HepG2 (cell line): ENCODE measurements around the gene GGPS1. TPM values are rescaled to one million over a fixed set of nuclear protein-coding genes. Genes with fewer than 3 reads are reported as not detected.
"Not testable (repeated sequence)": the region's sequence is repeated elsewhere in the genome, so short reads cannot be mapped to it uniquely, and the experiment has no call there.

Experiments used
- ATAC-seq: fragments of 200-7000 bp; cut with Tn5 transposase; 3 replicates; pipeline ENCODE4 v1.9.1; 2020; ENCODE audit warnings: mild to moderate bottlenecking, moderate library complexity
- BruUV-seq: library from RNA; stranded (reverse); fragments of 400-500 nt; replicated peaks from 2 replicates; lab custom pipeline; 2021; lab: Mats Ljungman, UMichigan
- CTCF ChIA-PET: fragments of 300-600 bp; formaldehyde crosslinking; extraction: SDS; loops from one replicate; lab custom pipeline; 2021; ENCODE audit warnings: low total read pairs, inconsistent platforms, low intra/inter-chr PET ratio; lab: Yijun Ruan, JAX
- POLR2A ChIA-PET: fragments of 350-600 bp; sonication (Branson Sonifier 250); formaldehyde crosslinking; loops from one replicate; lab custom pipeline; 2020; ENCODE audit warnings: antibody characterized with exemption, inconsistent platforms; lab: Yijun Ruan, JAX
- DNase-seq: peaks from one replicate; pipeline ENCODE4 v3.0.0-alpha.2; 2015; ENCODE audit warnings: low spot score
- FAIRE-seq: peaks from 3 replicates; lab custom pipeline; 2011; peaks lifted over from hg19 to GRCh38; lab: Jason Lieb, UNC
- H2AFZ ChIP-seq: one replicate; pipeline ENCODE4 v1.6.1; 2011; ENCODE audit warnings: low read length, inconsistent platforms
- H3K27ac ChIP-seq: fragments of 300-600 bp; 3 replicates; pipeline ENCODE4 v1.8.0; 2011; ENCODE audit warnings: mixed run types, mild to moderate bottlenecking, mixed read lengths, low read length, inconsistent platforms; ENCODE audit not compliant: insufficient read depth; ENCODE audit errors: extremely low read length
- H3K27me3 ChIP-seq, 2 experiments: fragments of 200-600 bp in 1 of 2; 2 replicates in 1 of 2; 3 replicates in 1 of 2; pipeline versions ENCODE4 v1.6.0 to v1.8.0; 2011; ENCODE audit warnings: low read length in 2 of 2, mild to moderate bottlenecking in 2 of 2, moderate library complexity in 2 of 2, inconsistent platforms in 1 of 2; ENCODE audit not compliant: insufficient read depth in 2 of 2, control insufficient read depth in 1 of 2
- H3K36me3 ChIP-seq, 2 experiments: fragments of 200-600 bp in 1 of 2; replicated peaks in 1 of 2; 2 replicates in 1 of 2; 3 replicates in 1 of 2; pipeline versions ENCODE4 v1.5.1 to v1.8.0; 2011; ENCODE audit warnings: low read length in 2 of 2, inconsistent platforms in 1 of 2; ENCODE audit not compliant: insufficient read depth in 2 of 2, control insufficient read depth in 1 of 2
- H3K4me1 ChIP-seq: 2 replicates; pipeline ENCODE4 v1.5.1; 2012; ENCODE audit warnings: low read length, inconsistent platforms; ENCODE audit not compliant: insufficient read depth
- H3K4me2 ChIP-seq: 2 replicates; pipeline ENCODE4 v1.6.0; 2011; ENCODE audit warnings: low read depth, low read length, inconsistent platforms
- H3K4me3 ChIP-seq, 3 experiments: fragments of 200-600 bp in 1 of 3; sonication (generic), shearing (Covaris generic) in 1 of 3; replicated peaks in 1 of 3; 2 replicates each; pipeline ENCODE4 v1.5.1; 2011 to 2016; ENCODE audit warnings: low read length in 3 of 3, inconsistent platforms in 2 of 3, low read depth in 2 of 3, mild to moderate bottlenecking in 2 of 3, control low read depth in 1 of 3, mixed read lengths in 1 of 3; ENCODE audit not compliant: insufficient read depth in 1 of 3
- H3K79me2 ChIP-seq: one replicate; pipeline ENCODE4 v1.6.1; 2011; ENCODE audit warnings: low read length, inconsistent platforms; ENCODE audit not compliant: insufficient read depth
- H3K9ac ChIP-seq: 2 replicates; pipeline ENCODE4 v1.6.0; 2011; ENCODE audit warnings: mild to moderate bottlenecking, low read depth, low read length, inconsistent platforms; ENCODE audit not compliant: insufficient read depth
- H3K9me3 ChIP-seq: 2 replicates; pipeline ENCODE4 v1.5.1; 2012; ENCODE audit warnings: mild to moderate bottlenecking, low read length
- H4K20me1 ChIP-seq: 2 replicates; pipeline ENCODE4 v1.6.0; 2011; ENCODE audit warnings: inconsistent platforms, mild to moderate bottlenecking, low read length, moderate library complexity; ENCODE audit not compliant: insufficient read depth
- FOXP1 ChIP-seq, 2 experiments: fragments of 450-650 bp in 1 of 2; IDR thresholded peaks; 2 replicates each; pipeline ENCODE4 v1.6.1; 2017 to 2018; ENCODE audit warnings: antibody characterized with exemption in 1 of 2
- JUN ChIP-seq: sonication (generic); formaldehyde crosslinking; IDR thresholded peaks from 2 replicates; pipeline ENCODE4 v1.4.0; 2020; ENCODE audit warnings: mild to moderate bottlenecking, missing genetic modification reagents
- JUNB ChIP-seq: sonication (generic); formaldehyde crosslinking; IDR thresholded peaks from 2 replicates; pipeline ENCODE4 v1.8.0; 2022; ENCODE audit warnings: missing genetic modification reagents, mild to moderate bottlenecking, borderline replicate concordance
- REPIN1 ChIP-seq: sonication (generic); formaldehyde crosslinking; IDR thresholded peaks from 2 replicates; pipeline ENCODE4 v1.8.0; 2022; ENCODE audit warnings: missing genetic modification reagents, low read depth, mild to moderate bottlenecking, borderline replicate concordance
- SAP130 ChIP-seq: IDR thresholded peaks from 2 replicates; pipeline ENCODE4 v1.6.1; 2016; ENCODE audit warnings: low read depth
- ZNF317 ChIP-seq: sonication (generic); formaldehyde crosslinking; IDR thresholded peaks from 2 replicates; pipeline ENCODE4 v1.5.0; 2020; ENCODE audit warnings: mild to moderate bottlenecking, missing genetic modification reagents
- WGBS: methylation state at CpG from one replicate; pipeline ENCODE4 v1.1.6; 2017; ENCODE audit warnings: low lambda C conversion rate; 5-methylcytosine and 5-hydroxymethylcytosine counted together
- in situ Hi-C: cut with HindIII; loops from 2 replicates; pipeline ENCODE4 v1.10.0; 2017; ENCODE audit warnings: low pct_unique_long_range_greater_than_20kb; ENCODE audit not compliant: extremely low pct_ligation_motif_present
- intact Hi-C: fragments of 100-400 bp; cut with micrococcal nuclease; formaldehyde crosslinking; loops from one replicate; pipeline ENCODE4 v1.10.0; 2022; ENCODE audit not compliant: unreplicated experiment
- polyA plus RNA-seq, 8 experiments: library from polyadenylated mRNA; depleted of rRNA in 3 of 8; stranded (reverse) in 7 of 8; unstranded in 1 of 8; fragments of >200 nt; fragmentation: Illumina TruSeq in 4 of 8; extraction: Trizol in 4 of 8; gene quantifications; 2 replicates each; pipeline versions ENCODE4 v1.2.1 to v1.2.3, GENCODE V29; 2011 to 2016; ENCODE audit warnings: low read depth in 4 of 8, missing spikeins in 1 of 8, mixed read lengths in 1 of 8; ENCODE audit not compliant: insufficient read depth in 1 of 8
- total RNA-seq, 5 experiments: library from RNA; depleted of rRNA; stranded (reverse); fragments of >200 nt; fragmentation: Illumina TruSeq; extraction: Trizol; gene quantifications; 2 replicates each; pipeline ENCODE4 v1.2.3, GENCODE V29; 2016; ENCODE audit warnings: low read depth in 1 of 5

Gene GGPS1
- total and polyA plus RNA-seq, 2 of the 13 experiments (the other 11 are each of a cell fraction or from before 2014, with no cell fraction given), result 28.8 to 42.6 TPM

DNA sequence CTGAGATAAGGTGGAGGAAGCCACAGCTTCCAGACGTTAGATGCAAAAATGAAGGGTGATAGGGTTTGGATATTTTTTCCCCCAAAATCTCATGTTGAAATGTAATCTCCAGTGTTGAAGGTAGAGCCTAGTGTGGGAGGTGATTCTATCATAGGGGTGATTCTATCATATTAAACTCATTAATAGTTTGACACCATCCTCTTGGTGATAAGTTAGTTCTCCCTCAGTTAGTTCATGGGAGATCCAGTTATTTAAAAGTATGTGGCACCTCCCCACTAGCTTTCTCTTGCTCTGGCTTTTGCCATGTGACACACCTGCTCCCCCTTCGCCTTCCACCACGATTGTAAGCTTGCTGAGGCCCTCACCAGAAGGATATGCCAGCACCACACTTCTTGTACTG, 30.5 kb downstream of the GGPS1 start (continued):
- no peak for TF ChIP-seq REPIN1
- no peak for TF ChIP-seq JUNB (CRISPR knock-in tag)
- no peak for TF ChIP-seq JUN (CRISPR knock-in tag)
- no peak for TF ChIP-seq ZNF317 (CRISPR knock-in tag)

DNA sequence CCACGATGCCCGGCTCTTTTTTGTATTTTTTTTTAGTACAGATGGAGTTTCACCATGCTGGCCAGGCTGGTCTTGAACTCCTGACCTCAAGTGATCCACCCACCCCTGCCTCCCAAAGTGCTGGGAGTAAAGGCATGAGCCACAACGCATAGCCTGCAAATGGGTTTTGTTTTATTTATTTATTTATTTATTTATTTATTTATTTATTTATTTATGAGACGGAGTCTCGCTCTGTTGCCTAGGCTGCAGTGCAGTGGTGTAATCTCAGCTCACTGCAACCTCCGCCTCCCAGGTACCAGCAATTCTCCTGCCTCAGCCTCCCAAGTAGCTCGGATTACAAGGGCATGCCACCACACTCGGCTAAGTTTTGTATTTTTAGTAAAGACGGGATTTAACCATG, 35.8 kb downstream of the GGPS1 start:
- H3K9ac ChIP-seq, H3K27ac ChIP-seq, CTCF ChIA-PET, FAIRE-seq, intact Hi-C loops, in situ Hi-C loops, H2AFZ ChIP-seq, H3K9me3 ChIP-seq, POLR2A ChIA-PET, H4K20me1 ChIP-seq, H3K4me3 ChIP-seq, H3K36me3 ChIP-seq, ATAC-seq, H3K4me2 ChIP-seq, DNase-seq, H3K27me3 ChIP-seq, BruUV-seq: not testable (repeated sequence)
- peaks cover 15% of the 10 kb centered on the region for H3K79me2 ChIP-seq
- 97% methylated on average over 9 of the region's 9 CpGs for WGBS
- H3K4me1 ChIP-seq, result peaks cover 24% of the 10 kb centered on the region

DNA sequence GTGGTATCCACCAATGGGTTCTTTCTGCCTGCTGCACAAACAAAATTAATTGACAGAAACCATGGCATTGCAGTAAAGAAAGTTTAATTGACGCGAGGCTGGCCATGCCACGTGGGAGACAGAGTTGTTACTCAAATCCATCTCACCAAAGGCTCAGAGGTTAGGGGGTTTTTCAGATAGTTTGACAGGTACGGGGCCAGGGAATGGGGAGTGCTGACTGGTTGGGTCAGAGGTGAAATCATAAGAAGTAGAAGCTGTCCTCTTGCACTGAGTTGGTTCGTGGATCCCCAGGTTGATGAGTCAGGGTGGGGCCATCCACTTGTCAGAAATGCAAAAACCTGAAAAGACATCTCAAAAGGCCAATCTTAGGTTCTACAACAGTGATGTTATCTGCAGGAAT, 37.9 kb downstream of the GGPS1 start:
- no peaks in the 10 kb centered on the region; a peak in 1 of 5 replicates for H3K27me3 ChIP-seq
- WGBS, result 86% methylated on average over 5 of the region's 5 CpGs
- H3K4me1 ChIP-seq, result peaks cover 35% of the 10 kb centered on the region
- in situ Hi-C loops (no loop called here), intact Hi-C loops (loop anchor here (2.0 kb wide), 1 partner anchor 35 kb away; no protein-coding TSS in a partner anchor)
- no TSS peak for BruUV-seq
- DNase-seq, result no peak
- CTCF ChIA-PET, result no interaction called here
- peaks cover 25% of the 10 kb centered on the region for H3K79me2 ChIP-seq
- peak overlapping the region; percentile 74 for H2AFZ ChIP-seq
- H3K9ac ChIP-seq, result no peak overlapping the region
- no peak for FAIRE-seq
- H3K4me3 ChIP-seq, result no peak overlapping the region
- POLR2A ChIA-PET, result interaction anchor here (2.0 kb wide), 1 partner anchor 37 kb away, joined by 25 read pairs; the partner anchor contains the start of genes ARID4B and GGPS1
- H4K20me1 ChIP-seq, result no peaks in the 10 kb centered on the region
- ATAC-seq, result no peak
- H3K9me3 ChIP-seq, result no peaks in the 10 kb centered on the region
- TF ChIP-seq FOXP1 (IDR thresholded peaks at IDR 0.05) (no peak), FOXP1 (CRISPR knock-in tag; IDR thresholded peaks at IDR 0.05) (no peak), SAP130 (CRISPR knock-in tag) (0 out of 2 replicates have a peak, but pooled peaks have one; percentile 13)
- no peak overlapping the region for H3K27ac ChIP-seq
- H3K4me2 ChIP-seq, result peak overlapping the region; percentile 92
- peaks cover 0 to 5% of the 10 kb centered on the region in 2 experiments; a peak in 2 of 5 replicates for H3K36me3 ChIP-seq
